ENCODE data around the gene LPGAT1. TPM values are rescaled to one million over a fixed set of nuclear protein-coding genes. Genes with fewer than 3 reads are reported as not detected.
"Not testable (repeated sequence)": the region's sequence is repeated elsewhere in the genome, so short reads cannot be mapped to it uniquely, and the experiment has no call there.

Gene LPGAT1
- total RNA-seq, 4 donors from 2014 or later, result 13.7 to 86.3 (median 26.7) TPM

DNA sequence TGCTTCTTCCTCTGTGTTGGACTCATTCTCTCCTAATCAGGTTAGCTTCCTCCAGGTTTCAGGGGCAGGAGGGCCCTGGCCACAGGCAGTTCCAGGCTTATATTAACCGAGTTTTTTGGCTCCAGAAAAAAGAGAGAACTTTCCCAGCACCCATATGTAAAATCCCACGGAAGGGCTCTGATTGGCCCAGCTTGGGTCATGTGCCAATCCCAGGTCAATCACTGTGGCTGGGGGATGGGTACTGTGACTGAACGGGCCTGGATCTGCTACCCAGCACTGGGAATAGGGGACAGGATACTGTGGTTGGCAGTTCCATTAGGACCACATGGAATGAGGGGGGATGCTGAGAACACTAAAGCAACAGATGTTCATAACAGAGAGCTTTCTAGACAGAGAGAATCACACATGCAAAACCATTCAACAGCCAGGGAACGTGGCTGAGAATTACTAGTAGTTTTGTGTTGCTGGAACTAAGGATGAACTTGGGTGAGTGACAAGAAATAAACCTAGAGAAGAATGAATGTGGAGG, 104.0 kb downstream of the LPGAT1 start:
- DNase-seq (ENCODE audit: low spot score in 2 of 2), result no peak
- no peak overlapping the region for H3K4me3 ChIP-seq (ENCODE audit: low read depth, poor library complexity, severe bottlenecking)
- intact Hi-C loops (cut with DNase I; ENCODE audit: low total_unique reads), result no loop called here
- no peak for TF ChIP-seq POLR2A (IDR thresholded peaks at IDR 0.05)
- TF ChIP-seq, protein P1, sequence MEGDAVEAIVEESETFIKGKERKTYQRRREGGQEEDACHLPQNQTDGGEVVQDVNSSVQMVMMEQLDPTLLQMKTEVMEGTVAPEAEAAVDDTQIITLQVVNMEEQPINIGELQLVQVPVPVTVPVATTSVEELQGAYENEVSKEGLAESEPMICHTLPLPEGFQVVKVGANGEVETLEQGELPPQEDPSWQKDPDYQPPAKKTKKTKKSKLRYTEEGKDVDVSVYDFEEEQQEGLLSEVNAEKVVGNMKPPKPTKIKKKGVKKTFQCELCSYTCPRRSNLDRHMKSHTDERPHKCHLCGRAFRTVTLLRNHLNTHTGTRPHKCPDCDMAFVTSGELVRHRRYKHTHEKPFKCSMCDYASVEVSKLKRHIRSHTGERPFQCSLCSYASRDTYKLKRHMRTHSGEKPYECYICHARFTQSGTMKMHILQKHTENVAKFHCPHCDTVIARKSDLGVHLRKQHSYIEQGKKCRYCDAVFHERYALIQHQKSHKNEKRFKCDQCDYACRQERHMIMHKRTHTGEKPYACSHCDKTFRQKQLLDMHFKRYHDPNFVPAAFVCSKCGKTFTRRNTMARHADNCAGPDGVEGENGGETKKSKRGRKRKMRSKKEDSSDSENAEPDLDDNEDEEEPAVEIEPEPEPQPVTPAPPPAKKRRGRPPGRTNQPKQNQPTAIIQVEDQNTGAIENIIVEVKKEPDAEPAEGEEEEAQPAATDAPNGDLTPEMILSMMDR (IDR thresholded peaks at IDR 0.05), result no peak
- WGBS, 2 donors, result 52 to 66% methylated on average over 4 of the region's 4 CpGs

DNA sequence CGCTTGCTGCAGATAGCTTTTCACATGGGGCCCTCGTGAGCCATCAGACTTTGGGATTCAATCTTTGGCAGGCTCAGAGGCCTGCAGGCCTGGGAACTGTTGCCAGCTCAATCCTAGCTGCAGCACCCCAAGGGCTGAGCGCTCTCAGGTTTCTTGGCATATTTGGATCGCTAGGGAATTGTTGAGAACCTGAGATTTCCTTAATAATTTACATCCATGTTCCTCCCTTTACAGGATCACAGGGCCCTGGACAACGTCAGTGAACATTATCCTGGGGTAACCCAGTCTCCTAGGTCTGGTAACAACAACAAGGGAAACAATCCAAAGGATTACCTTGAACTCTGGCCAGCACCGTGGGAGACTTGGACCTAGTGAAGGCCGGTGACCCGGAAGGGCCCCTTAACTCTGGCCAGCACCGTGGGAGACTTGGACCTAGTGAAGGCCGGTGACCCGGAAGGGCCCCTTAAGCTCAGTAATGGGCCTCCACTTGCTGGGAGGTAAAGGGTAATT, 105.8 kb downstream of the LPGAT1 start:
- TF ChIP-seq POLR2A (IDR thresholded peaks at IDR 0.05), result no peak
- TF ChIP-seq, protein P1 (IDR thresholded peaks at IDR 0.05), result no peak
- intact Hi-C loops (cut with DNase I; ENCODE audit: low total_unique reads), result no loop called here
- 38 to 57% methylated on average over 11 of the region's 11 CpGs for whole genome bisulfite sequencing, 2 donors
- H3K4me3 ChIP-seq (ENCODE audit: low read depth, poor library complexity, severe bottlenecking), result no peak overlapping the region
- DNase-seq (ENCODE audit: low spot score in 2 of 2), result no peak

DNA sequence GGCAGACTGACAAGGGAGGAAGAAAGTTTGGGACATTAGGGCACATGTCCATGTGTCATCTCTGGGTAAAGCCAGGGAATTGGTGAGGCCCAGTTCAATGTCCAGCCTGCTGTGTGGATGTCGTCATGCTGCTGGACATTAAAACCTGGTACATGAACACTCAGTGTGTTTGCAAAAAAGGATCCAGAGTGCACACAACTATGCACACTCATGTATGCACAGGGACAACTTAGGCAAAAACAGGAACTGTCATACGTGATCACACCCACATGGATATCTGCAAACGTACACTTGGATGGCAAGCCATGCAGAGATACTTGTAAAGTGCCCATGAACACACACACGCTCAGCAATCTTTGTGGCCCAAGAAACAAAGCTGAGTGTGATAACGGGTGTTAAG, 107.3 kb downstream of the LPGAT1 start:
- no peak overlapping the region for H3K4me3 ChIP-seq (ENCODE audit: low read depth, poor library complexity, severe bottlenecking)
- intact Hi-C loops (cut with DNase I; ENCODE audit: low total_unique reads), result no loop called here
- TF ChIP-seq POLR2A (IDR thresholded peaks at IDR 0.05), result no peak
- TF ChIP-seq, protein P1 (IDR thresholded peaks at IDR 0.05), result no peak
- 88% methylated on average over 5 of the region's 5 CpGs for WGBS, 2 donors
- DNase-seq (ENCODE audit: low spot score in 2 of 2), result peak in 1 of 2 donors; percentile 26

DNA sequence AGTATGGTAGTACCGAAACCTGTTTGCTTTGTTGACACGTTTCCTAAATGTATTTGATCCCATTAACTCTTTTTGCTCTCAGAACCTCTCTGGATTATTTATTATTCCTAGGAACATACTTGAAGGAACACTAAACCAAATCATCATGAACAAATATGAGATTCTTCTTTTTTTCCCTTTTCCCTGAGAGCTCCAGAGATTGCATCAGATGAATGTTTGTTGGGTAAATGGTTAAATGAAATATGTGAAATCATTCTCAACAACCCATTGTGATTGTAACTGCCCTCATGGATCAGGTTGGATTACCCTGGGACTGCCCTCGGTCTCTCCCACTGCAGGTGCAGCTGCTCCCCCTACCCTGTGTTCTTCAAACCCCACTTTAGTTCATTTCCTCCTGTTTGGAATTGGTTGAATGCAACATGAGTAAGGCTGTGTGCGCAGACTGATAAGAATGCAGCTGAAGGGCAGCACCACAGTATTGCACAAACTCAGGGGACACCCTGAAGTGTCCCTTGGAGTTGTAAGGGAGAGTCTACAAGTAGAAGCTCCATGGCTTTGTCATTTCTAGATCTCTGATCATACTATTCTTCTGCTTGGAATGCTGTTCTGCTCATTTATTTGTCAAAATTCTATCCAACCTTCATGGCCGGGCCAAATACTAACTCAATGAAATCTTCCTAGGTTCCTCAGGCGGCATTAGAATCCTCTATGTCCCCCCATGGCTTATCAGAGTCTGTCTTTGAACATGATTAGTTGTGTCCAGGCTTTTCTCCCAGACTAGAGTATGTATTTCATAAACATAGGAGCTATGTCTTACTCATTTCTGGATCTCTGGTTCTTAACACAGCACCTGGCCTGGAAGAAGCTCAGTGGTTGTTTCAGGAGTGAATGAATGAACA, 108.0 kb downstream of the LPGAT1 start:
- DNase-seq (ENCODE audit: low spot score in 2 of 2), result peak in 1 of 2 donors; percentile 37
- no peak for TF ChIP-seq POLR2A (IDR thresholded peaks at IDR 0.05)
- TF ChIP-seq, protein P1 (IDR thresholded peaks at IDR 0.05), result no peak
- 91 to 94% methylated on average over 6 of the region's 6 CpGs for WGBS, 2 donors
- no peak overlapping the region for H3K4me3 ChIP-seq (ENCODE audit: low read depth, poor library complexity, severe bottlenecking)
- intact Hi-C loops (cut with DNase I; ENCODE audit: low total_unique reads), result no loop called here

DNA sequence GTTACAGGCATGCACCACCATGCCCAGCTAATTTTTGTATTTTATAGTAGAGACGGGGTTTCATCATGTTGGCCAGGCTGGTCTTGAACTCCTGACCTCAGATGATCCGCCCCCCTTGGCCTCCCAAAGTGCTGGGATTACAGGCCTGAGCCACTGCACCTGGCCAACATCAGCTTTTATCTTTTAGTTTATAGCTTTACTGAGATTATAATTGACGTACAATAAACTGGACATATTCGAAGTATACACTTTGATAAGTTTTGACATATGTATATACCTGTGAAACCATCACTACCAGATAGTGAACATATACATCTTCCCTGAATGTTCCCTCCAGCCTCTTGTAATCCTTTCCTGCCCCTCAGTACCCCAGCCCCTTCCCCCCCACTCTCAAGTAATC, 114.0 kb downstream of the LPGAT1 start:
- H3K4me3 ChIP-seq (ENCODE audit: low read depth, poor library complexity, severe bottlenecking); DNase-seq (ENCODE audit: low spot score in 2 of 2); intact Hi-C loops (cut with DNase I; ENCODE audit: low total_unique reads): not testable (repeated sequence)
- WGBS, 2 donors, result 91 to 92% methylated on average over 4 of the region's 4 CpGs

DNA sequence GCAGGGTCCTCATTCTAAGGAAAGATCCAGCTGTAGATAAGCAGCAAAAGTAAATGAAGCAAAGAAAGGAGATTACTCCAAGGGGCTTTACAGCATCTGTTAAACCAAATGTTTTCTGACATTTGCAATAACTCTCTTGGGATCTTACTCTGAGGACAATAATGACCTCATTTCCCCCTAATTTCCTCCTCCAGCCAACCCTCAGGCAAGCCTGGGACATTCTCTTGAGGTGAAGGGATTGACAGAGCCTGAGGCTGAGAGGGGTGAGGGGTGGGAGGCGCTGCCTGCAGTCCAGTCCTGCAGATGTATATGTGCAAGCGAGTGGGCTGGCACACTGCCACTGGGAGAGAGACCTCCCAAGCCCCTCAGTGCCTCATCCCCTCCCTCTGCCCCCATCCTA, 114.6 kb downstream of the LPGAT1 start:
- no peak overlapping the region for H3K4me3 ChIP-seq (ENCODE audit: low read depth, poor library complexity, severe bottlenecking)
- 62% methylated on average over 2 of the region's 2 CpGs for WGBS, 2 donors
- no peak for DNase-seq (ENCODE audit: low spot score in 2 of 2)
- intact Hi-C loops (cut with DNase I; ENCODE audit: low total_unique reads), result no loop called here
- no peak for TF ChIP-seq POLR2A (IDR thresholded peaks at IDR 0.05)
- TF ChIP-seq, protein P1 (IDR thresholded peaks at IDR 0.05), result no peak

Measured in lower leg skin (tissue), 4 donors.